OCI-LY1 (cell line): Measurements from ENCODE around the gene FCGR2B.
"Not testable (repeated sequence)": the region's sequence is repeated elsewhere in the genome, so short reads cannot be mapped to it uniquely, and the experiment has no call there.

Source experiments
- CTCF ChIP-seq: fragments of 200-600 bp; sonication (generic), shearing (Covaris generic); IDR thresholded peaks from 2 replicates; pipeline ENCODE4 v1.5.1; 2017; ENCODE audit warnings: mild to moderate bottlenecking, antibody characterized with exemption, low read length, moderate library complexity, mixed read lengths
- EZH2 ChIP-seq: fragments of 200-600 bp; sonication (generic), shearing (Covaris generic); IDR thresholded peaks from 2 replicates; pipeline ENCODE4 v1.8.0; 2017; ENCODE audit warnings: borderline replicate concordance, mixed run types, mild to moderate bottlenecking, antibody characterized with exemption, low read length, moderate library complexity, mixed read lengths

GRCh38 chr1:161639203-161639602 lies 23.7 kb upstream of the FCGR2B start:
- TF ChIP-seq CTCF, EZH2: not testable (repeated sequence)
